Mammary epithelial cell (primary cell): ENCODE data around the gene ARHGEF4.

ENCODE experiments used
- EZH2 ChIP-seq: IDR thresholded peaks from 2 replicates; pipeline ENCODE4 v1.6.1; 2012; ENCODE audit warnings: low read length, inconsistent platforms, borderline replicate concordance
- TF ChIP-seq, protein P1 (sequence below), 2 donors: IDR thresholded peaks in 1 of 2; conservative IDR thresholded peaks in 1 of 2; 2 replicates each; pipeline ENCODE4 v1.5.1; 2011 to 2012; ENCODE audit warnings: inconsistent platforms in 2 of 2, low read length in 2 of 2, mild to moderate bottlenecking in 2 of 2, control low read depth in 1 of 2, low read depth in 1 of 2; ENCODE audit not compliant: insufficient read depth in 1 of 2; ENCODE audit errors: extremely low read depth in 1 of 2

DNA sequence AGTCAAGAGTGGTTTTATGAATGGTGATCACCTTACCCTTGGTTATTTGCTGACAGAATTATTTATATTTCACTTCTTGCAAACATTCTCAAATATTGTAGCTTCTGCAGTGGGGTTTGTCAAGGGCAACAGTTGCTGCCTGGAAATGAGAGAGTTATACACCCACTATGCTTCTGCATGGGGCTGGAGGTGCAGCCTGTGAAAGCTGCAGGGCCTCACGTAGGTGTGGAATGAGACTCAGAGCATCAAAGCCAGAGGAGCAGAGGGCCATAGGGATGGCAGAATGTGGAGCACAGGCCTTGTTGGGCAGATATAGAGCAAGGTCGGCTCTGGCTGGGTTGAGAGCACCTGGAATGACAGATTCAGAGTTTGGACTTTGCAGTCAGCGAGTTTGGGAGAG lies 128.2 kb downstream of the ARHGEF4 start:
- TF ChIP-seq, protein P1, sequence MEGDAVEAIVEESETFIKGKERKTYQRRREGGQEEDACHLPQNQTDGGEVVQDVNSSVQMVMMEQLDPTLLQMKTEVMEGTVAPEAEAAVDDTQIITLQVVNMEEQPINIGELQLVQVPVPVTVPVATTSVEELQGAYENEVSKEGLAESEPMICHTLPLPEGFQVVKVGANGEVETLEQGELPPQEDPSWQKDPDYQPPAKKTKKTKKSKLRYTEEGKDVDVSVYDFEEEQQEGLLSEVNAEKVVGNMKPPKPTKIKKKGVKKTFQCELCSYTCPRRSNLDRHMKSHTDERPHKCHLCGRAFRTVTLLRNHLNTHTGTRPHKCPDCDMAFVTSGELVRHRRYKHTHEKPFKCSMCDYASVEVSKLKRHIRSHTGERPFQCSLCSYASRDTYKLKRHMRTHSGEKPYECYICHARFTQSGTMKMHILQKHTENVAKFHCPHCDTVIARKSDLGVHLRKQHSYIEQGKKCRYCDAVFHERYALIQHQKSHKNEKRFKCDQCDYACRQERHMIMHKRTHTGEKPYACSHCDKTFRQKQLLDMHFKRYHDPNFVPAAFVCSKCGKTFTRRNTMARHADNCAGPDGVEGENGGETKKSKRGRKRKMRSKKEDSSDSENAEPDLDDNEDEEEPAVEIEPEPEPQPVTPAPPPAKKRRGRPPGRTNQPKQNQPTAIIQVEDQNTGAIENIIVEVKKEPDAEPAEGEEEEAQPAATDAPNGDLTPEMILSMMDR (conservative IDR thresholded peaks at IDR 0.05 in 1 of 2, IDR thresholded peaks at IDR 0.05 in 1 of 2; ENCODE audit: extremely low read depth in 1 of 2, insufficient read depth in 1 of 2, low read depth in 1 of 2, low read length in 2 of 2): no peak
- no peak for TF ChIP-seq EZH2
